ENCODE measurements around the gene SORCS2. TPM values are rescaled to one million over a fixed set of nuclear protein-coding genes. Genes with fewer than 3 reads are reported as not detected.

SORCS2 gene
- total RNA-seq, 2 donors from 2014 or later: 1.0 to 4.4 TPM

- WGBS: 92% methylated on average over 17 of the region's 17 CpGs
- TF ChIP-seq POLR2AphosphoS5 (IDR thresholded peaks at IDR 0.05): no peak
- TF ChIP-seq POLR2A (IDR thresholded peaks at IDR 0.05): no peak
- TF ChIP-seq CTCF (IDR thresholded peaks at IDR 0.05): no peak
- intact Hi-C loops (cut with DNase I): no loop called here
- DNase-seq (ENCODE audit: low spot score): no peak
- no peak overlapping the region for H3K4me3 ChIP-seq
- no peaks in the 10 kb centered on the region for H3K36me3 ChIP-seq
- no peaks in the 10 kb centered on the region for H3K9me3 ChIP-seq
- H3K27me3 ChIP-seq (replicated peaks; ENCODE audit: insufficient read depth): no peaks in the 10 kb centered on the region
- H3K27ac ChIP-seq: no peak overlapping the region
- no peaks in the 10 kb centered on the region for H3K4me1 ChIP-seq (replicated peaks)
Measured at GRCh38 chr4:7340553-7341433, 148.5 kb downstream of the SORCS2 start.

GRCh38 chr4:7341491-7342222, 149.3 kb downstream of the SORCS2 start:
- TF ChIP-seq POLR2AphosphoS5 (IDR thresholded peaks at IDR 0.05) (no peak), CTCF (IDR thresholded peaks at IDR 0.05) (no peak), POLR2A (IDR thresholded peaks at IDR 0.05) (no peak)
- 89% methylated on average over 6 of the region's 6 CpGs for WGBS
- intact Hi-C loops (cut with DNase I): no loop called here
- Histone ChIP-seq H3K27me3 (replicated peaks; ENCODE audit: insufficient read depth) (no peaks in the 10 kb centered on the region), H3K4me1 (replicated peaks) (no peaks in the 10 kb centered on the region), H3K27ac (no peak overlapping the region), H3K4me3 (no peak overlapping the region), H3K36me3 (no peaks in the 10 kb centered on the region), H3K9me3 (no peaks in the 10 kb centered on the region)
- no peak for DNase-seq (ENCODE audit: low spot score)

- intact Hi-C loops (cut with DNase I): no loop called here
- Histone ChIP-seq H3K4me3 (no peak overlapping the region), H3K36me3 (no peaks in the 10 kb centered on the region), H3K9me3 (no peaks in the 10 kb centered on the region), H3K4me1 (replicated peaks) (no peaks in the 10 kb centered on the region), H3K27me3 (replicated peaks; ENCODE audit: insufficient read depth) (no peaks in the 10 kb centered on the region), H3K27ac (no peak overlapping the region)
- 75% methylated on average over 21 of the region's 21 CpGs for WGBS
- no peak for DNase-seq (ENCODE audit: low spot score)
- TF ChIP-seq POLR2AphosphoS5 (IDR thresholded peaks at IDR 0.05) (no peak), CTCF (IDR thresholded peaks at IDR 0.05) (no peak), POLR2A (IDR thresholded peaks at IDR 0.05) (no peak)
Measured at GRCh38 chr4:7342223-7343080, 150.1 kb downstream of the SORCS2 start.

- H3K4me3 ChIP-seq: no peak overlapping the region
- H3K36me3 ChIP-seq: no peaks in the 10 kb centered on the region
- DNase-seq (ENCODE audit: low spot score): no peak
- TF ChIP-seq CTCF (IDR thresholded peaks at IDR 0.05): no peak
- no peak for TF ChIP-seq POLR2AphosphoS5 (IDR thresholded peaks at IDR 0.05)
- no peak for TF ChIP-seq POLR2A (IDR thresholded peaks at IDR 0.05)
- no peaks in the 10 kb centered on the region for H3K27me3 ChIP-seq (replicated peaks; ENCODE audit: insufficient read depth)
- 79% methylated on average over 11 of the region's 19 CpGs for whole genome bisulfite sequencing
- intact Hi-C loops (cut with DNase I): no loop called here
- no peaks in the 10 kb centered on the region for H3K9me3 ChIP-seq
- no peak overlapping the region for H3K27ac ChIP-seq
- no peaks in the 10 kb centered on the region for H3K4me1 ChIP-seq (replicated peaks)
Measured at GRCh38 chr4:7343081-7343655, 150.8 kb downstream of the SORCS2 start.

Data from prostate gland (tissue), 2 donors.